BE2C (cell line): ENCODE data around the gene FBLN1.

Experiments
- DNase-seq: peaks from one replicate; pipeline ENCODE4 v3.0.0-alpha.2; 2020
- H3K27me3 ChIP-seq: fragments of 250-450 bp; sonication (Bioruptor Pico); 2 replicates; pipeline ENCODE4 v1.5.1; 2020; ENCODE audit warnings: mild to moderate bottlenecking
- H3K36me3 ChIP-seq: fragments of 250-450 bp; sonication (Bioruptor Pico); 2 replicates; pipeline ENCODE4 v1.5.1; 2020; ENCODE audit warnings: mild to moderate bottlenecking
- H3K4me1 ChIP-seq: fragments of 250-450 bp; sonication (Bioruptor Pico); 2 replicates; pipeline ENCODE4 v1.5.1; 2020
- H3K4me3 ChIP-seq: 2 replicates; pipeline ENCODE4 v1.5.1; 2011; ENCODE audit warnings: low read depth, low read length
- H3K9me3 ChIP-seq: fragments of 250-450 bp; sonication (Bioruptor Pico); 2 replicates; pipeline ENCODE4 v1.5.1; 2020
- CTCF ChIP-seq: IDR thresholded peaks from 2 replicates; pipeline ENCODE4 v1.5.1; 2012; ENCODE audit warnings: mild to moderate bottlenecking, low read depth, low read length

FBLN1 gene

DNA sequence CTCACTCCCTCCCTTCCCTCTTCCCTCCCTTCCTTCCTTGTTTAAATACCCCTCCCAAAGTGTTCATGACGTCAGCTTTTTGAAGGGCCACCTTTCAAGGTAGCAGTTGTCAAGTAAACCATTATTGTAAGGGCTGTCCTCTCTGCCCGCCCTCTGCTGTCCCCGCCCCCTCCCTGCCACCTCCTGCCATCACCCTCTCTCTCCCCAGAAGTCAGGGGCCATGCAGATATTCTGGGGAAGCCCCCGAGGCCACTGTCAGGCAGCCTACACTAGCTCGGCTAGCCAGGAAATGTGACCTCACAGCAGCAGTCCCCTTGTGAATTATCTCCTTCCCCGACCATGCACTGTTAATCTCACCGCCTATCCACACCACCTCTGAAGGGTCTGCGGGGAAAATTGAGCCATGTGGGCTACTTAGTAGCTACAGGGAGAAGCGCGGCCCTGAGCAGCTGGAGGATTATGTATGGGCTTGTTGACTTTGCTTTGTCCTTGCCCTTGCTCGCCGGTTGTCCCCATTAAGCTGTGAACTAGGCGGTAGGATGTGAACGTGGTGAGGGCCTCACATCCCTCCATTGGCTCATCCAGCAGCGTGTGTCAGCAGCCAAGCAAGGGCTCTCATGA lies 126.9 kb downstream of the FBLN1 start:
- no peak for TF ChIP-seq CTCF
- H3K4me3 ChIP-seq: no peak overlapping the region
- DNase-seq: peak; percentile 34
- H3K9me3 ChIP-seq: no peaks in the 10 kb centered on the region; the same call in 1 of the 2 replicates
- no peaks in the 10 kb centered on the region for H3K27me3 ChIP-seq
- no peaks in the 10 kb centered on the region for H3K4me1 ChIP-seq
- no peaks in the 10 kb centered on the region for H3K36me3 ChIP-seq

DNA sequence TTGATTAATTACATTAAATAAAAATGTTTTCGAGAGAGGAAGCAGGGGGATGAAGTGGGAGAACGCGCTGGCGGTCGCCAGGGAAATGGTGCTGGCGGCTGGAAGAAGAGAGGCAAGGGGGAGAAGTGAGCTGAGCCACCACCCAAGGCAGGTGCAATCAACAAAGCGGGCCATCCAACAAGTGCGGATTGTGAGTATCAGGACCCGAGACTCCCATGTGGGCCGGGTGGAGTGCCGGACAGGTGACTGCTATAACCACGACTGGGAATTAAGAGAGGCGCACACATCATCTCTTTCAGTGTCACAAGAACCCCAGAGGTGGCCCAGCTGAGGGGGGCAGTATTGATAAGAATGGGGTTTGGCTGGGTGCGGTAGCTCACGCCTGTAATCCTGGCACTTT lies 127.8 kb downstream of the FBLN1 start:
- Histone ChIP-seq H3K36me3 (no peaks in the 10 kb centered on the region), H3K4me1 (no peaks in the 10 kb centered on the region), H3K9me3 (no peaks in the 10 kb centered on the region; the same call in 1 of the 2 replicates), H3K4me3 (no peak overlapping the region), H3K27me3 (no peaks in the 10 kb centered on the region)
- DNase-seq: no peak
- TF ChIP-seq CTCF: no peak

- Histone ChIP-seq H3K27me3 (no peaks in the 10 kb centered on the region), H3K36me3 (no peaks in the 10 kb centered on the region), H3K4me1 (no peaks in the 10 kb centered on the region), H3K9me3 (no peaks in the 10 kb centered on the region; the same call in 1 of the 2 replicates), H3K4me3 (no peak overlapping the region)
- DNase-seq: no peak
- no peak for TF ChIP-seq CTCF
Measured at GRCh38 chr22:45631140-45631840, 128.6 kb downstream of the FBLN1 start.

GRCh38 chr22:45631841-45632238 lies 129.2 kb downstream of the FBLN1 start:
- no peaks in the 10 kb centered on the region for H3K27me3 ChIP-seq
- no peaks in the 10 kb centered on the region for H3K36me3 ChIP-seq
- no peaks in the 10 kb centered on the region for H3K4me1 ChIP-seq
- DNase-seq: no peak
- TF ChIP-seq CTCF: no peak
- H3K9me3 ChIP-seq: no peaks in the 10 kb centered on the region; the same call in 1 of the 2 replicates
- H3K4me3 ChIP-seq: no peak overlapping the region

DNA sequence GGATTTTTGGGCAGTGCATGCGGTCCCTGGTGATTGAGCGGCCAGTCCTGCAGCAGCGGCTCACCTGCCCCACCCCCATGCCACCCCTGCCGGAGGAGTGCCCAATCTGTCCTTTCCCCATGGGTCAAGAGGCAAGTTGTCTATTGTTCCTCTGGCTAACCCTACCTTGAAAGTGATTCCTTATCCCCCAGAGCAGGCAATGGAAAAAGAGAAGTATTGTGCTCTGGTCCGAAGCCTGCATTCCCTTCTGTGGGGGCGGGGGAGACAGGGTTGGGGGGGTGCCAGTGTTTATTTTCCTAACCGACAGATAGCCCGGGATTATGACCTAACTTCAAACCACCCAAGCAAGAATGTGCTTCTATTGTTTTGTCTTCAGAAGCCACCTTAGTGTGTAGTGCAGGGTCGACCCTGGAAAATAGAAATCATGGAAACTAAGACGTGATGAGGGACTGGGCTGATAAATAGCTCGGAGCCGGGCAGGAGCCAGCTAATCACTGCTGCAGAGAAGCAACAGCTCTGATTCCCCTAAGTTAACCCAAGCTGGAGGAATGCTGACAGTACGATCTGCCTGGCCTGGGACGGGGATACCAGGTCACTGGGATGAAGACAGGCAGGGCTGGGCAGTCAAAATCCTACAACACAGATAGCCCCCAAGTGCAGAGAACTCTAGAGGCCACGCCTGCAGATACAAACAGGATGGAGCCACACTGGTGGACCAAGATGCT lies 130.3 kb downstream of the FBLN1 start:
- no peak for TF ChIP-seq CTCF
- H3K4me1 ChIP-seq: no peaks in the 10 kb centered on the region
- no peaks in the 10 kb centered on the region; the same call in 1 of the 2 replicates for H3K9me3 ChIP-seq
- no peak overlapping the region for H3K4me3 ChIP-seq
- no peaks in the 10 kb centered on the region for H3K36me3 ChIP-seq
- no peaks in the 10 kb centered on the region for H3K27me3 ChIP-seq
- no peak for DNase-seq

GRCh38 chr22:45636683-45637082 lies 134.0 kb downstream of the FBLN1 start:
- no peak for DNase-seq
- Histone ChIP-seq H3K9me3 (no peaks in the 10 kb centered on the region), H3K4me3 (no peak overlapping the region), H3K36me3 (no peaks in the 10 kb centered on the region), H3K4me1 (no peaks in the 10 kb centered on the region; the same call in 1 of the 2 replicates), H3K27me3 (no peaks in the 10 kb centered on the region)
- TF ChIP-seq CTCF: no peak
